Neural cell (in vitro differentiated cells): ENCODE data around the gene THRA. TPM values are rescaled to one million over a fixed set of nuclear protein-coding genes. Genes with fewer than 3 reads are reported as not detected.

Experiments
- H2AFZ ChIP-seq: fragments of 200-600, 300-800 bp; sonication (generic), shearing (Covaris generic); 2 replicates; pipeline ENCODE4 v1.6.0; 2014; ENCODE audit warnings: low read depth, mild to moderate bottlenecking, antibody characterized with exemption, low read length, moderate library complexity
- H3F3A ChIP-seq: fragments of 200-600 bp; shearing (Covaris generic); 2 replicates; pipeline ENCODE4 v1.6.1; 2016; ENCODE audit warnings: mild to moderate bottlenecking, moderate library complexity, mixed read lengths, antibody characterized with exemption, low read length; ENCODE audit not compliant: insufficient read depth, poor library complexity, severe bottlenecking
- H3K27ac ChIP-seq: fragments of 200-600, 300-800 bp; sonication (generic), shearing (Covaris generic); 2 replicates; pipeline ENCODE4 v1.5.1; 2014; ENCODE audit warnings: mild to moderate bottlenecking, low read length, moderate library complexity
- H3K27me3 ChIP-seq: fragments of 300-800, 200-600 bp; sonication (generic), shearing (Covaris generic); 2 replicates; pipeline ENCODE4 v1.6.0; 2014; ENCODE audit warnings: mild to moderate bottlenecking, low read depth, low read length, moderate library complexity; ENCODE audit not compliant: insufficient read depth
- H3K36me3 ChIP-seq: fragments of 300-800, 200-600 bp; sonication (generic), shearing (Covaris generic); 2 replicates; pipeline ENCODE4 v1.5.1; 2014; ENCODE audit warnings: mild to moderate bottlenecking, antibody characterized with exemption, low read length, moderate library complexity; ENCODE audit not compliant: insufficient read depth
- H3K4me2 ChIP-seq: fragments of 300-800, 200-600 bp; sonication (generic), shearing (Covaris generic); 2 replicates; pipeline ENCODE4 v1.6.0; 2014; ENCODE audit warnings: mild to moderate bottlenecking, low read length
- H3K4me3 ChIP-seq: fragments of 300-800, 200-600 bp; sonication (generic), shearing (Covaris generic); 2 replicates; pipeline ENCODE4 v1.5.1; 2014; ENCODE audit warnings: mild to moderate bottlenecking, low read length, moderate library complexity
- H3K79me2 ChIP-seq: fragments of 200-600 bp; shearing (Covaris generic); replicated peaks from 2 replicates; pipeline ENCODE4 v1.6.0; 2014; ENCODE audit warnings: mild to moderate bottlenecking, low read length, moderate library complexity; ENCODE audit not compliant: insufficient read depth
- H3K9ac ChIP-seq: fragments of 300-800, 200-600 bp; sonication (generic), shearing (Covaris generic); 2 replicates; pipeline ENCODE4 v1.6.1; 2016; ENCODE audit warnings: mild to moderate bottlenecking, low read length, mixed read lengths
- H3K9me2 ChIP-seq: fragments of 200-600 bp; shearing (Covaris generic); 2 replicates; pipeline ENCODE4 v1.6.1; 2016; ENCODE audit warnings: mild to moderate bottlenecking, low read length, mixed read lengths; ENCODE audit not compliant: insufficient read depth
- H3K9me3 ChIP-seq: fragments of 200-600, 300-800 bp; sonication (generic), shearing (Covaris generic); 2 replicates; pipeline ENCODE4 v1.6.1; 2016; ENCODE audit warnings: mild to moderate bottlenecking, mixed run types, low read length, moderate library complexity, mixed read lengths
- H4K20me1 ChIP-seq: fragments of 200-600 bp; shearing (Covaris generic); 2 replicates; pipeline ENCODE4 v1.6.1; 2016; ENCODE audit warnings: mild to moderate bottlenecking, mixed run types; ENCODE audit not compliant: insufficient read depth
- CTCF ChIP-seq: fragments of 450-650 bp; IDR thresholded peaks from 2 replicates; pipeline ENCODE4 v1.5.1; 2014; ENCODE audit warnings: antibody characterized with exemption, mild to moderate bottlenecking, moderate library complexity; ENCODE audit not compliant: poor library complexity, severe bottlenecking
- EP300 ChIP-seq: fragments of 450-650 bp; conservative IDR thresholded peaks from 2 replicates; pipeline ENCODE4 v1.6.1; 2014; ENCODE audit warnings: antibody characterized with exemption, mild to moderate bottlenecking, moderate library complexity; ENCODE audit not compliant: poor library complexity, severe bottlenecking
- EZH2 ChIP-seq: fragments of 200-600, 300-800 bp; shearing (Covaris generic), sonication (generic); IDR thresholded peaks from 2 replicates; pipeline ENCODE4 v1.6.1; 2014; ENCODE audit warnings: antibody characterized with exemption, low read length, borderline replicate concordance, mild to moderate bottlenecking; ENCODE audit not compliant: insufficient read depth, poor library complexity, severe bottlenecking
- MXI1 ChIP-seq: fragments of 450-650 bp; conservative IDR thresholded peaks from 2 replicates; pipeline ENCODE4 v1.6.1; 2014; ENCODE audit warnings: antibody characterized with exemption, mild to moderate bottlenecking; ENCODE audit not compliant: poor library complexity, severe bottlenecking
- POLR2AphosphoS5 ChIP-seq: IDR thresholded peaks from 2 replicates; pipeline ENCODE4 v1.6.1; 2012
- RAD21 ChIP-seq: fragments of 450-650 bp; conservative IDR thresholded peaks from 2 replicates; pipeline ENCODE4 v1.6.1; 2014; ENCODE audit warnings: antibody characterized with exemption, mild to moderate bottlenecking, moderate library complexity
- REST ChIP-seq: IDR thresholded peaks from 2 replicates; pipeline ENCODE4 v1.6.1; 2012; ENCODE audit warnings: borderline replicate concordance
- SMC3 ChIP-seq: fragments of 450-650 bp; conservative IDR thresholded peaks from 2 replicates; pipeline ENCODE4 v1.6.1; 2014; ENCODE audit warnings: antibody characterized with exemption, mild to moderate bottlenecking, moderate library complexity; ENCODE audit not compliant: poor library complexity
- TAF1 ChIP-seq: IDR thresholded peaks from 2 replicates; pipeline ENCODE4 v1.6.1; 2012; ENCODE audit warnings: low read depth
- polyA plus RNA-seq: library from polyadenylated mRNA; depleted of rRNA; stranded (reverse); fragments of >200 nt; gene quantifications from 2 replicates; pipeline ENCODE4 v1.2.3, GENCODE V29; 2014

THRA gene
- polyA plus RNA-seq, 1 donor from 2014 or later, result 97.2 TPM

GRCh38 chr17:40069751-40070708 lies 7.3 kb downstream of the THRA start:
- H3K4me2 ChIP-seq, result peak overlapping the region; percentile 39
- peaks cover 35% of the 10 kb centered on the region for H3K79me2 ChIP-seq
- H2AFZ ChIP-seq, result peak overlapping the region; percentile 27
- no peaks in the 10 kb centered on the region for H3K27me3 ChIP-seq
- H3K36me3 ChIP-seq, result no peaks in the 10 kb centered on the region
- peak overlapping the region; percentile 55 for H3K4me3 ChIP-seq
- H4K20me1 ChIP-seq, result no peaks in the 10 kb centered on the region
- H3K9ac ChIP-seq, result peak overlapping the region; percentile 68
- peak overlapping the region; percentile 73 for H3K27ac ChIP-seq
- H3F3A ChIP-seq, result no peaks in the 10 kb centered on the region
- H3K9me3 ChIP-seq, result no peaks in the 10 kb centered on the region
- TF ChIP-seq TAF1 (no peak), POLR2AphosphoS5 (no peak), RAD21 (no peak), MXI1 (no peak), SMC3 (no peak), CTCF (no peak), EZH2 (no peak), REST (no peak), EP300 (no peak)
- no peaks in the 10 kb centered on the region for H3K9me2 ChIP-seq

- H3K9ac ChIP-seq, result peak overlapping the region; percentile 68
Observed at GRCh38 chr17:40070709-40071312, 8.0 kb downstream of the THRA start.

More at GRCh38 chr17:40070709-40071312, 8.0 kb downstream of the THRA start:
- peak overlapping the region; percentile 73 for H3K27ac ChIP-seq
- H3K4me2 ChIP-seq, result peak overlapping the region; percentile 39
- peaks cover 33% of the 10 kb centered on the region for H3K79me2 ChIP-seq
- peak overlapping the region; percentile 55 for H3K4me3 ChIP-seq
- H3K9me2 ChIP-seq, result no peaks in the 10 kb centered on the region
- no peaks in the 10 kb centered on the region for H3K9me3 ChIP-seq
- peak; percentile 28 for TF ChIP-seq EP300
- TF ChIP-seq POLR2AphosphoS5, result peak; percentile 11
- TF ChIP-seq RAD21, result no peak
- H4K20me1 ChIP-seq, result no peaks in the 10 kb centered on the region
- H3F3A ChIP-seq, result no peaks in the 10 kb centered on the region
- no peaks in the 10 kb centered on the region for H3K36me3 ChIP-seq
- H2AFZ ChIP-seq, result peak overlapping the region; percentile 27
- no peaks in the 10 kb centered on the region for H3K27me3 ChIP-seq
